ENCODE results near the gene FIGNL1.
A peak's percentile ranks its signal among the peaks of the same experiment; 100 is the strongest.
"Not testable (repeated sequence)": the region's sequence is repeated elsewhere in the genome, so short reads cannot be mapped to it uniquely, and the experiment has no call there.

The FIGNL1 gene

GRCh38 chr7:50470250-50471163 is 20.4 kb upstream of the FIGNL1 start:
- DNase-seq, result no peak

- no peak for DNase-seq
Measured at GRCh38 chr7:50469181-50469580, 19.0 kb upstream of the FIGNL1 start.

GRCh38 chr7:50467817-50468610 is 17.9 kb upstream of the FIGNL1 start:
- peak; percentile 78 to 79 for DNase-seq

- no peak for DNase-seq
Measured at GRCh38 chr7:50466815-50467585, 16.9 kb upstream of the FIGNL1 start.

GRCh38 chr7:50463035-50463434 is 12.9 kb upstream of the FIGNL1 start:
- DNase-seq, result no peak

GRCh38 chr7:50462361-50462760 is 12.2 kb upstream of the FIGNL1 start:
- no peak for DNase-seq

- no peak for DNase-seq
Measured at GRCh38 chr7:50461695-50462094, 11.5 kb upstream of the FIGNL1 start.

GRCh38 chr7:50459183-50459582 is 9.0 kb upstream of the FIGNL1 start:
- not testable (repeated sequence) for DNase-seq

GRCh38 chr7:50458651-50459050 is 8.5 kb upstream of the FIGNL1 start:
- not testable (repeated sequence) for DNase-seq

GRCh38 chr7:50456371-50457123 is 6.4 kb upstream of the FIGNL1 start:
- no peak for DNase-seq

- no peak for DNase-seq
Measured at GRCh38 chr7:50455658-50456057, 5.5 kb upstream of the FIGNL1 start.

GRCh38 chr7:50454968-50455367 is 4.8 kb upstream of the FIGNL1 start:
- no peak for DNase-seq

- DNase-seq, result no peak
Measured at GRCh38 chr7:50450590-50451032, 461 bp upstream of the FIGNL1 start.

GRCh38 chr7:50449501-50449880 is 659 bp downstream of the FIGNL1 start:
- no peak for DNase-seq

- no peak for DNase-seq
Measured at GRCh38 chr7:50448823-50449222, 1.3 kb downstream of the FIGNL1 start.

GRCh38 chr7:50446542-50446960 is 3.6 kb downstream of the FIGNL1 start:
- DNase-seq, result no peak

GRCh38 chr7:50436133-50436806 is 13.9 kb downstream of the FIGNL1 start:
- no peak for DNase-seq

GRCh38 chr7:50431722-50432305 is 18.3 kb downstream of the FIGNL1 start:
- DNase-seq, result no peak

- no peak for DNase-seq
Measured at GRCh38 chr7:50431316-50431715, 18.8 kb downstream of the FIGNL1 start.

GRCh38 chr7:50428911-50429310 is 21.2 kb downstream of the FIGNL1 start:
- no peak for DNase-seq

- DNase-seq, result no peak
Measured at GRCh38 chr7:50427518-50427917, 22.6 kb downstream of the FIGNL1 start.
